Kidney tubule cell (primary cell): Measurements from ENCODE around the gene TBCK.
A peak's percentile ranks its signal among the peaks of the same experiment; 100 is the strongest.
"Not testable (repeated sequence)": the region's sequence is repeated elsewhere in the genome, so short reads cannot be mapped to it uniquely, and the experiment has no call there.

ENCODE experiments used
- DNase-seq: peaks from one replicate; pipeline ENCODE4 v3.0.0-alpha.2; 2018; ENCODE audit warnings: low spot score

TBCK gene

DNA sequence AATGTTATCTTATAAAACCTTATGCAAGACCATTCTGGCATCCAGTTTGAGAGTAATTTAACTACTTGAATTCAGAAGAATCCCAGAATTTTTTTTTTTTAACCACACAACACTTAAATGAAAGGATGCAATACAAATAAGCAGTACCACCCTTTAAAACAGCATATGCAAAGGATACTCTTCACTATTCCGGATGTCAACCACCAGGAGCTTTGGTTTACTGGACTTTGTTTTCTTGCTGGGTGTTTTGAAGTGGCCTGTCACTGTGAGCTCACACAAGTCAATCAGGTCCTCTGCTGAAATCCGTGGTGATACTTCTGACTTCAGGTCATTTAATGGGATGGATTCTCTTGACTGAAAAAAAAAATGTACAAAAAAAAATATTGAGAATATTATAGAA is 200.0 kb downstream of the TBCK start:
- DNase-seq: no peak

DNA sequence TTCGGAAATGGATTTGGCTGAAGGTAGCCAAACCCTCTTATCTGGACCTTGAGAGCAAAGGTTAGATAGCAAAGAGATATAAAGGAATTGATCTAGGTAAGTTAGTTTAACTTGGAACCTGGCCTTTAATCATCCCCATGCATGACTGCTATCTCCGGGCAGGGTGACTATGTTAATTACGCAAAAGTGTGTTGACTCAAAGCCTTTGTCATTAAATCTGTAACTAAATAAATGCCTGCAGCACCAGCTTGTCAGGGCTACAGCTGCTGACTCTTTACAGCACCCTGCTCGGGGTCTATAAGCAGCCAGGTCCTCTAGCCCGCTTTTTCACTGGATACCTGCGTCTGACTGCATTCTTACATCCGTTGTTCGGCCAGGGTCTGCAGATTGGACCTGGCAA is 201.7 kb downstream of the TBCK start:
- peak; percentile 15 for DNase-seq

DNA sequence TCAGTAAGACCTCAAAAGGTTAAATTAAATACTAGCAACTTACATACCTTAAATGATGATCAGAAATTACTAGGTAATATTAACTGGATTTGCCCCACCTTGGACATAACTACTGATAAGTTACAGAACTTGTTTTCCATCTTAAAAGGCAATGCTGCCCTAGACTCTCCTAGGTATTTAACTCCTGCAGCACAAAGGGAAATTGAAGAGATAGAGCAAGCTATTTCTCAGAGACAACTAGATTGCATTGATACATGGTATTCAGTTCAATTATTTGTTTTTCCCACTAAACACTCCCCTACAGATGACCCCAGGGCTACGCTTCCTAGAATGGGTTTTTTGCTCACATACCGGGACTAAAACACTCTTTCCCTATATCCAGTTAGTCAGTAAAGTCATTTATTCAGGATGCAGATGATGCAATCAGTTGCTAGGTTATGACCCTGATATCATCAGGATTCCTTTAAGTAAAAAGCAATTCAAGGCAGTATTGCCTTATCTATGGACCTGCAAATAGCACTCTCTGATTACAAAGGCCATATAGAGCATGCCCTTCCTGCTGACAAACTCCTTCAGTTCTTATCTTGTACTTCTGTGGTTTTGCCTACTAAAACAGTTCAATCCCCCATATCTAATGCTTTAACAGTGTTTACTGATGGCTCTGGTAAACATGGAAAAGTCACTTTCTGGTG is 204.1 kb downstream of the TBCK start:
- DNase-seq: not testable (repeated sequence)

DNA sequence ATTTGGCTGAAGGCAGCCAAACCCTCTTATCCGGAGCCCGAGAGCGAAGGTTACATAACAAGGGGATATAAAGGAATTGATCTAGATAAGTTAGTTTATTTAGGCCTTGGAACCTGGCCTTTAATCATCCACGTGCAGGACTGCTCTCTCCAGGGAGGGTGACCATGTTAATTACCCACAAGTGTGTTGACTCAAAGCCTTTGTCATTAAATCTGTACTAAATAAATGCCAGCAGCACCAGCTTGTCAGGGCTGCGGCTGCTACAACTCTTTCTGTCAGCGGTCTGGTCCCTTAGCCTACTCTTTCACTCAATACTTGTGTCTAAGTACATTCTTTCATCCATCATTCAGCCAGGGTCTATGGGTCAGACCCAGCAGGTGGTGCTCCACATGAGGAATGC is 206.1 kb downstream of the TBCK start:
- no peak for DNase-seq

DNA sequence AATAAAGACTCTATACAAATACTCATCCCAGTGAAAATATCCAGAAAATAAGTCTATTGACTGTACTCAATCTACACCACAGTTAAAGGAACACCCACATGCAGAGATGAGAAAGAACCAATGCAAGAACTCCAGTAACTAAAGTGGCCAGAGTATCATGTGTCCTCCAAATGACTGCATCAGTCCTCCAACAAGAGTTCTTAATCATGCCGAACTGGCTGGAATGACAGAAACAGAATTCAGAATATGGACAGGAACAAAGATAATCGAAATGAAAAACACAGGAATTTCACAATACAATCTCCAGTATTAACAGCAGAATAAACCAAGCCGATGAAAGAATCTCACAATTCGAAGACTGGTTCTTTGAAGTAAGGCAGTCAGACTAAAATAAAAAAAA is 210.3 kb downstream of the TBCK start:
- DNase-seq: no peak

DNA sequence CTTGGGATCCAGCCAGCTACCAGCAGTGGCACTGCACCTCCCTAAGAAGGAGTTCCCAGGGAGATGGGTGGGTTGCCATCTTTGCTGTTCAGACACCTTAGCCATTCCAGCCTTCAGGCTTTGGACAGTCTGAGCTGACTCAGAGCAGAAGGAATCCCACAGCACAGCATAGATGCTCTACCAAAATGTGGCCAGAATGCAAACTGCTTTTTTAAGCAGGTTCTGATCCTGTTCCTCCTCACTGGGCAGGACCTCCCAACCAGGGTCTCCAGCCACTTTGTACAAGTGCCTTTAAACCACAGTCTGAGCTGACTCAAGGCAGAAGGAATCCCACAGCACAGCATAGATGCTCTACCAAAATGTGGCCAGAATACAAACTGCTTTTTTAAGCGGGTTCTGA is 211.7 kb downstream of the TBCK start:
- peak; percentile 56 for DNase-seq

DNA sequence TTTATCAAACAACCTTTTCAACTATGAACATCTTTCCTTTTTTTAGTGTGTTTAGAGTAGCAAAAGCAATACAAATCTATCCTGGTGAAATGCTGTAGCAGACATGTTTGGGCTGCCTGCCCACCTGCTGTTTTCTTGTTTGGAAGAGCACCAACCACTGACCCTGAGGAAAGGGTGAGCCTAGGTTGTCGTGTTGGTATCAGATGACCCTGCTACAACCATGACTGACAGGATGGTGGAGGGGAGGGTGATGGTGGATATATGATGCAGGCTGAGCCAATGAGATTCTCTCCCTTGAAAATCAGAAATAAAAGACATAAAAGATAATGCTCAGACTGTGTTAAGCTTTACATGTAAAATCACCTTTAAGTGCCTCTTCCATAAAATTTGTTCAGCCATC is 219.6 kb downstream of the TBCK start:
- no peak for DNase-seq

DNA sequence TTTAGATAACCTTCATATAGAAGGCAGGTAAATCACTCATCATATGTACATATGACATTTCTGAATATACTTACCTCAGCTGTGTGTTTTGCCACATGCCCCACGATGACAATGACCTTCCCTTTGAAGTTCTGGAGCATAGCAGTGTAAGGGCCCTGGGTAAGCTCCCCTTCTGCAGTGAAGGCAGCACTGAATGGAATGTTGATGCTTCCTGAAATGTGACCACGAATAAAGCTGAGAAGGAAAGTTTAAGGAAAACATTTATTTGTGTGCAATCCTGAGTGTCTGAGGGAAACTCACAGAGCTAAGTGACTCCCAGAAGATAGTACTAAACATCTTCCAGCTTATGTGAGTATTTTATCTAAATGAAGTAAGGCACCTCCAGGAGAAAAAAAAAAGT is 220.6 kb downstream of the TBCK start:
- no peak for DNase-seq

DNA sequence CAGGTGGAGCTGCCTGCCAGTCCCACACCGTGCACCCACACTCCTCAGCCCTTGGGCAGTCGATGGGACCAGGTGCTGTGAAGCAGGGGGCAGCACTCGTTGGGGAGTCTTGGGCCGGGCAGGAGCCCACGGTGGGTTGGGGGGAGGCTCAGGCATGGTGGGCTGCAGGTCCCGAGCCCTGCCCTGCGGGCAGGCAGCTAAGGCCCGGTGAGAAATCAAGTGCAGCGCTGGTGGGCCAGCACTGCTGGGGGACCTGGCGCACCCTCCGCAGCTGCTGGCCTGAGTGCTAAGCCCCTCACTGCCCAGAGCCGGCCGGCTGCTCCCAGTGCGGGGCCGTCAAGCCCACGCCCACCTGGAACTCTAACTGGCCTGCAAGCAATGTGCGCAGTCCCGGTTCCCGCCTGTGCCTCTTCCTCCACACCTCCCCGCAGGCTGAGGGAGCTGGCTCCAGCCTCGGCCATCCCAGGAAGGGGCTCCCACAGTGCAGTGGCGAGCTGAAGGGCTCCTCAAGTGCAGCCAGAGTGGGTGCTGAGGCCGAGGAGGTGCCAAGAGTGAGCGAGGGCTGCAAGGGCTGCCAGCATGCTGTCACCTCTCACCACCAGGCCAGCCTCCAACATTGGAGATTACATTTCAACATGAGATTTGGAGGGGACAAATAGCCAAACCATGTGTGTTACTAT is 223.5 kb downstream of the TBCK start:
- no peak for DNase-seq

DNA sequence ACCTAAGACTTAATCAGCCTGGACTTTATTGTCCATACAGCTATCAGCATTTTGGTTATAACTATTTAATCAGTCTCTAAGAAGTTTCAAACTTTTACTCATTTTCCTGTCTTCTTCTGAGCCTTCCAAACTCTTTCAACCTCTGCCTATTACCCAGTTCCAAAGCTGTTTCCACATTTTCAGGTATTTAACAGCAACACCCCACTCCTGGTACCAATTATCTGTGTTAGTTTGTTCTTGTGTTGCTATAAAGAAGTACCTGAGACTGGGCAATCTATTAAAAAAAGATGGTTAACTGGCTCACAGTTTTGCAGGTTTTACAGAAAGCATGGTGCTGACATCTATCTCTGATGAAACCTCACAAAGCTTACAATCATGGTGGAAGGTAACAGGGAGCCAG is 225.2 kb downstream of the TBCK start:
- no peak for DNase-seq

DNA sequence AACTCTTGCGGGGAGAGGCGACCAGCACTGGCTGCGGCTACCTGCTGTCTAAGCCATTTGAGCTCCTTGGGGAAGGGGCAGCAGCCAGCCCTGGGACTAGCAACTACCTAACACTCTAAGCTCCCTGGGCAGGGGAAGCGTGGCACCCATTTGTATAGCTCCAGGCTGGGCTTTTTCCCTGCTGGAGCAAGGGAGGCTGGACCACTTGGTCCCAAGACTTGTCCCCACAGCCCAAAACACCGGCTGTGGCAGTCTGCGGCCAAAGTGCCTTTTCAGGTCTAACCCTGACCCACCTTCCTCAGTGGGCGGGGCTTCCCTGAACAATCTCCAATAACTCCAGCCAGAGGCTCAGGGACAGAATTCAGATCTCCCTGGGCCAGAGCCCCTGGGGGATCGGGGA is 232.9 kb downstream of the TBCK start:
- DNase-seq: no peak

DNA sequence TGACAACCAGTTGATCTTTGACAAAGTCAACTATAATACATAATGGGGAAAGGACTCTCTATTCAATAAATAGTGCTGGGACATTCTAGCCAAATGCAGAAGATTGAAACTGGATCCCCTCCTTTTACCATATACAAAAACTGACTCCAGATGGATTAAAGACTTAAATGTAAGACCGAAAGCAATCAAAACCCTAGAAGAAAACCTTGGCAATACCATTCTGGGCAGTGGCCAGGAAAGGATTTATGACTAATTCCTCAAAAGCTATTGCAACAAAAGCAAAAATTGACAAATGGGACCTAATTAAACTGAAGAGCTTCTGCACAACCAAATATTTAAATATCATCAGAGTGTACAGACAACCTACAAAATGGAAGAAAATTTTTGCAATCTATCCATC is 235.6 kb downstream of the TBCK start:
- no peak for DNase-seq

DNA sequence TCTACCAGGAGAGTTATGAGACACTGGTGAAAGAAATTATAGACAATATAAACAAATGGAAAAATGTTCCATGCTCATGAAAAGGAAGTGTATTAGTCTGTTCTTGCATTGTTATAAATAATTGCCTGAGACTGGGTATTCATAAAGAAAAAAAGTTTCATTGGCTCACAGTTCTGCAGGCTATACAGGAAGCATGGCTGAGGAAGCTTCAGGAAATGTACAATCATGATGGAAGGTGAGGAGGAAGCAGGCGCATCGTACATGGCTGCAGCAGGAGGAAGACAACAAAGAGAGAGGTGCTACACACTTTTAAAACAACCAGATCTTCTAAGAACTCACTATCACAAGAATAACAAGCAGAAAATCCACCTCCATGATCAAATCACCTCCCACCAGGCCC is 236.4 kb downstream of the TBCK start:
- DNase-seq: no peak

DNA sequence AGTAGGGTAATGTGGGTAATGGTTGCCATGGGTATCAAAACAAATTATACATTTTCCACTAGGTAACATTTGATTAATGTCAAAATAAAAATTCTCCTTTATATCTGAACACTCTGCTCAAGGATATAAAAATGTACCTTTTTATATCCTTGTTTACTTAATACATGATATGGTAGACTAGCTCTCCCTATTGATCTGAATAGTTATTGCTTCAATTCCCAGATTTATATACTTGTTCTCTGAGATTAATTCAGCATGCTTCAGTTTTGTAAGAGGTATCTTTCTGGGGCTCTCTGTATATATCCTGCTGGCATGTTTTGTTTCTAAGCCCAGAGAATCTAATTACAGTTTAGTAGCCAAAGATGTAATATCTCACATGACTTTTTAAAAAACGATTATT is 251.0 kb downstream of the TBCK start:
- no peak for DNase-seq

DNA sequence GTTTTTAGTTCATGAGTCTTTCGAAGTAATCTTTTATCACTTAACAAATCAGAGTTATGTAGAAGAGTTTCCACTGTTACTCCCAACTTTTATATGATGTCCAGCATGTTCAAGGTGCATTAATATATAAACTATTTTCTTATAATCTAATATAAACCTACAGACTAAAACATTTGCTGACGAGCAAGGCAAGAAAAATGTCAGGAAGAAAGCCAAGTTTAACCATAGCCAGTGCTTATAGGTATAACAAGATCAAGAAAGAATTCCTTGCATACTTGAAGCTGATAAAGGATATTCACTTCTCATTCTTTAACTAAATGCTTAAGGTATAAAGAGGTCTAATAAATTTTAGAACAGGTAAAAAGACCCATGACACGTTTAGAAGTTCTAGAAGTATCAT is 253.0 kb downstream of the TBCK start:
- peak; percentile 60 for DNase-seq

DNA sequence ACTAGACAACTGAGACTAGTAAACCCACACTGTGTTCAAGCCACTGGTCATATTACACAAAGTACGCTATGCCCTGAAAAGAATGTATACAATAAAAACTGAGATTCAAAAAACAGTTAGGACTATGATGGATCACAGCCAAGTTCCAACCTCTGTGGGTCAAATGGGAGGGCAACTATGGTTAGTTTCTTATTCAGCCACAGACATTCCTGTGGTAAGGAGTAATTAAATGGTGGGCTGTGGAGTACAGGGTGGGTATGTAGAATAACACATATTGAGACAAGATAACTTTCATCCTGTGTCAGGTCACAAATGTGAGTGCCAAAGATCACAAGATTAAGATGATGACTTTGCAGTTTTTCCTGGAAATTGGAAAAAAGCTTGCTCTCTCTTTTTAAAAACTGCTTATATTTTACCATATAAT is 253.5 kb downstream of the TBCK start:
- DNase-seq: peak; percentile 81

DNA sequence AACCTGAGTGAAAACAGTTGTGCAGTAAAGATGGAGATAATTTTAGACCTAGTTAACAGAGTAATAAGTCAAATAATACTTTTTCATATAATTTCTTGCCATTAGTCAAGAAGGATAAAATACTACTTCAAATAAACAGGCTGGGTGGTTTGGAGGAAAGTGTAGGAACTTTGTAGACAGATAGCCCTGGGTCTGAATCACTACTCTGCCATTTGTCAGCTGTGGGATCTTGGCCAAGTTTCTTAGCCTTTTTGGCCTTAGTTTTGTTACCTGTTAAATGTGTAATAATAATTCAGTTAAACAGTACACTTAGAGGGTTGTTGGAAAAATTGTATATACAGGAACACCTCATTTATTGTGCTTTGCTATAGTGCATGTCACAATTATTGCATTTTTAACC is 257.1 kb downstream of the TBCK start:
- peak; percentile 42 for DNase-seq

DNA sequence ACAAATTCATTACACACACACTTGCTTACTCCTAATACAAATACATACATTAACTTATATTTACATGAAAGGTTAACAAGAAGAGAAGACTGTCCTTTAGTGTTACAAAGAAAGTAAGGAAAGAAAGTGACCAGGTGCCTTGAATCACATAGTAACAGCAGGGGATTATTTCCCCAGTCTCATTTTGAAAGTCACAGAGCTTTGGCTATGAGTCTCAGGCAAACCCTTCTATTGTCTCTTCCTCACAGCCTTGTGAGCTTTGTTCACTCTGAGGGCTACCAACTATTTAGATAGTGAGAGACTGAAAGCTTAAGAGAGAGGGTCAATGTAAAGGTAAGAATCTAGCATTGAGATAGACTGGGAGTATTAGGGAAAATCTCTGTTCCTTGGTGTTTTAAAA is 259.1 kb downstream of the TBCK start:
- no peak for DNase-seq

DNA sequence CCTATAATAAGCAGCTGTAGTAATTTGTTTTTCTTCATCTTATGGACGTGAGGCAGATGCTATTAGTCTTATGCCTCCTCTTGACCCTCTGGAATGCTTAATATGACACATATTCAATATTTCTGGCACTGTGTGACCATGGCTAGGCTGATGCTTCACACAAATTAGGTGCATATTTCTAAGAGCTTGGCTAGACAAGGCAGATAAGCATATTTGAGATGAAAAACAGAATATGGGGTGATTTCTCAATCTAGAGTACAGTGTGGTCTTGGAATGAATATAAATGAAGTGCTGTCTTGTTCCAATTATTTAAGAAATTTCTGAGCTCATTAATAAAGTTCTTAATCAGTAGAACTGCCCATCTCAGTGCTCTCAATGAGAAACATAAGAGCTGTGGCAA is 264.5 kb downstream of the TBCK start:
- no peak for DNase-seq

DNA sequence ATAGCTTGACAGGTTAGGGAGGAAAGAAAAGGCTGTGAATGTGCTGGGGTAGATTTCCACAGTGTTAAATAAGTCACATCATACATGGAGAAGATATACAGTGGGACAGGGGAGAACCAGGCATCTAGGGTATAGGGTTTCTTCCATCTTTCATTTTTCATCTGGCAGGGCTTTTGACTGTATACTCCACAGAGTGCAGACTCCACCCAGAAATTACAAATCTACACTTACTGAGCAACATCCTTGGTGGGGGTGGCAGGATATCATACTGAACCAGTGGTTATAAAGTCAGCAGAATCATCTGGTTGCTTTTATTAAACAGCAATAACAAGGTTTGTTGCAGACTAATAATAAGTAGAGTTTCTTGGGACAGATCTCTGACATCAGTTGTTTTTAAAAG is 266.5 kb downstream of the TBCK start:
- no peak for DNase-seq

DNA sequence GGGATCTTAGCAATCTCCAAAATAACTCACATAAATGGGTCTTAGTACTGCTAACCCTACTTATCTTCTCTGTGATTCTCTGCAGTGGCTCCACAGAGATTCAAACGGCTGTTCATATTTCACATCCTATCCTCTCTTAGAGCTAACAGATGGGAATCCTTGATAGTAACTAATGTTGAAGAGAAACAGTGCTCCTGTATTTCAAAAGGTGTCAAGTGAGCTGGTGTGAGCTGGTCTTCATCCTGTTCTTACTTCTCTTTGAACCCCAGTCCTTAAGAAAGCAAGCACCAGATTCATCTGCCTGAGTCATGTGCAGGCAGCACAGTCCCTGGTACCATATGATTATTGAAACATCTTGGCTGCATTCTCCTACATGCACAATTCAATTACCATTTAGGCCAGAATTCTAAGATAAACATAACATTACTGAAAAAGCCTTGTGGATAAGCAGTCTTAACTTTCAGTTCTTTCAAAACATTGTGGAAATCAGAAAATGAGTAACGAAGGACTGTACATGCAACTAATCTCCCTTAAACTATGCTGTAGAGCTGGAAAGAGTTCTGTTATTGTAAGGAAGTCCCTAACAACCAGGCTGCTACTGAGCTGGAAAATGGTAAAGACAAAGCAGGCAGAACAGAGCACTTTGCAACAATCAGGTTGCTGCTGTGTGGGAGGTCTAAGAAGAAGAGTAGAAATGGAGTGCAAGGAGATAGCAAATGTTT is 267.6 kb downstream of the TBCK start:
- DNase-seq: no peak

DNA sequence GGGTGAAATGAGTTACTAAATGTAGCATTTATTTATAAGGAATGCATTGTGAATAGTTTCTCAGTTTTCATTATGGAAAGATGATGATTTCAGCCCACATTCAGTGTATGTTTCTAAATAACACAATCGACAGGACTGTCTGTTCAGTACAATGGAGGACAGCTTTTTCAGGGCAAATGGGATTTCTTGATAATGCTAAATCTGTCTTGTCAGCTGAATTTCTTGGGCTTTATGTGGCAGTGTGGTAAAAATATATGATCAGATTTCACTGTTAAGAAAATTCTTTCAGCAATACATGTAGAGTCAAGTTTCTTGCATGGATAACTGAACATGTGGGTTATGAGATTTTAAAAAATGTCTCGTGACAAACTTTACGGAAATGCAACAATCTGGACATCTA is 269.9 kb downstream of the TBCK start:
- DNase-seq: no peak

DNA sequence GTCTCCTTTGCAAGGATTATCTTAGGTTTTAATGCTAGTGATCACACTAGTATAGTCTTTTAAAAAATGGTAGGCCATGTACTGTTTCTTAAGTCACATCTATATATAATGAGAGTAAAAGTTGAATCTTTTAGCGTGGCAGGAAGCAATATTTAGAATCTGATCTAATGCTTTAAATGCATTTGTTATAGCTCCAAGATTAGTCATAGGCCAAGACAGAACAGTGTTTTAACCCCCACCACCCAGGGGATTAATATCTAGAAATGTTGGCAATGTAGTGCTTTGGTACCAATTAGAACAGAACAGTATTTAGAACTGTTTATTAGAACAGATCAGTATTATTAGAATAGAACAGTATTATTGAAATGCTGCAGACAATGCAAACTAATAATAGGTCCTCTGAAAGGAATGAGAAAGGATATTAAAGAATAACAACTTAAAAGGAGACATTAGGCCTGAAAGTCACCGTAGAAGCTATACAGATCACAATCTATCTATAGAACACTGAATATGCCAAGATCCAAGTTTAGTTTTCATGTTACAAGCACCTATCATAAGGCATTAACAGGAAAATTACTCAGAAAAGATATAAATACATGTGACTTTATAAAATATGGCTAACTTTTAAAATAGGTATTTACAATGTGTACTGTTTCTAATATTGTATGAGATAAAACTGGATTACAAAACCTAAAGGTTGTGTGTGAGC is 274.6 kb downstream of the TBCK start:
- DNase-seq: no peak
